NCI-H2107 treated with DMSO at 0.1 percent for 48 hours (cell line): Measurements from ENCODE around the gene MCOLN3.
"Not testable (repeated sequence)": the region's sequence is repeated elsewhere in the genome, so short reads cannot be mapped to it uniquely, and the experiment has no call there.

Experiments
- DNase-seq: peaks from one replicate; lab custom pipeline; 2025; ENCODE audit not compliant: unreplicated experiment; lab: John Stamatoyannopoulos, UW

Gene MCOLN3

DNA sequence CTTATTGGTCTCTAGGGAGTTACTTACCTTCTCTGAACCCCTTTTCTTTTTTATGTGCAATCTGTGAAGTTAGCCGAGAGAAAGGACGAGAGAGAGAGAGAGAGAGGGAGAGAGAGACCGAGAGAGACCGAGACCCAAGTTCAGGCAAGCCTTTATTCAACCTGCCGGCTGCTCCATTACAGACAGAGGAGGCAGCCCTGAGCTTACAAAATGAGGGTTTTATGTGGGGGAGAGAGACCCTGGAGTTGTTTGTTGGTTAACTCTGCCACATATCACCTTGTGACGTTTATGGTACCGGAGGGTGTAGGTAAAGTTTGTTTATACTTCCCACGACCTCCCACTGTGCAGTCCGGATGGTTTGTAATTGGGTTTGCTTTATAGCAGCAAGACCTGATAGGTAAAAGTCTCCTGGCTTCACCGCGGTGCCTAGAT lies 1.5 kb upstream of the MCOLN3 start:
- no peak for DNase-seq

DNA sequence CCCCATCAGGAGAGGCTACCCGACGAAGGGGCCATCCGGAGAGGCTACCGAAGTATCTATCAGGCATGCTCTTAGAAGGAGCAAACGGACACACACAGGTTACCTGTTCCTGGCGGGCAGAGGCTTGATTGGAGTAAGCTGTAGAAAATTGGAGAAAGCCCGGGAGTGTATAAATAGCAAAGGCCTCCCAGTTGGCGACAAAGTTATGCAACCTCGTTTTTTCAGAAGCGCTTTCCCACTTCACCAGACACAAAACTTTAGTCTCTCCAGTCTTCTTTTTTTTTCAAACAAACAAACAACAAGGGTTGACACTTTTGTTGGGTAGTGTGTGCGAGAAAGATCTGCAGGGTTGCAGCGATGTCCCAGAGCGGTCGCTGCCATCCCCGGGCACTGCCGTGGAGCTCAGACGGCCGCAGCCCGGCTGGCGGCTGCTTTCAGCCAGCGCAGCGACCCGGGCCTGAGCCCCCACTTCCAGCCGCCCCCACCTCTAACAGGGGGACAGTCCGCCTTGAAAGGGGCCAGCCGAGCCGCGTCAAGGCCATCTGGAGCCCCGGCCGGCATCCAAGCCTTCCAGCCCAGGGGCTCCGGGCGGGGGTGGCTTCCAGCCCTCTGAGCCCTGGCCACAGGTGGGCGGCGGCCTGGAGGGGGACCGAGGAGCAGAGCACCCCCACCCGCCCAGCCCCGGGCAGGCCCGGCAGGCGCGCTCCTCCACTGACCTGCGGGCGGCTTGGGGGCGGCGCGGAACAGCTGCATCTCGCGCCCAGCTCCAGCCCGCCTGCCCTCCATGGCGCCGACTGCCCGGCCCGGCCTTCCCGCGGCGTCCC lies 616 bp downstream of the MCOLN3 start:
- DNase-seq = peak; percentile 32

DNA sequence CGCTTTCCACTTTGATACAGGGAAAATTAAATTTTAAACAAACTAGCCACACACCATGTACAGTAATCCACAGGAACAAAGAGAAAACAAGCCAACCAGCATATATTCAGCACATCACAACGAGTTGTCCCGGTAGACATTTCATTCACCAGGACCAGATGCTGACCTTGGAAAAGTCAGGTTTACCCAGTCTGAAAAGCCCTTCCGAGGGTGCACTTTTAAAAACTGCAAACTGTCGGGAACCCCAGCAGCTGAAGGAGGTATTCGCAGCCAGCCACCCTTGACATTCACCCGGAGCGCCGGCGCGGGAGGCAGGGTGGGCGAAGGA lies 1.2 kb downstream of the MCOLN3 start:
- DNase-seq = no peak

DNA sequence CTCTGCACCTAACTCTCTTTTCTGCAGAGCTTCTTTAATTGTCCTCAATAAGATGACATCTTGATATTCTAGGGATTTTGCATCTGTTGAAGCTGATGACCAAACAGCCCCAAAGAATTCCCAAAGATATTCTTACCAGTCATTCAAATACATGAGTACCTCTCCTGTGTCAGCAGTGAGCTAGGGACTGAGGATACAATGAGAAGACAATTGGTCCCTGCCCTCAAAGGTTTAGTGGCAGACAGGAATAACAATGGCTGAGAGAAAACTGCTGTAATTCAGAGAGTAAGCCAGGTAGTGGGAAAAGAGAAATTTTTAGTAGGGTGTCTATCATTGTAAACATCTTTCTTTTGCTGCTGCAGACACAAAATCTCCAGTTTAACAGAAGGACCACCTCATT lies 5.9 kb downstream of the MCOLN3 start:
- no peak for DNase-seq

DNA sequence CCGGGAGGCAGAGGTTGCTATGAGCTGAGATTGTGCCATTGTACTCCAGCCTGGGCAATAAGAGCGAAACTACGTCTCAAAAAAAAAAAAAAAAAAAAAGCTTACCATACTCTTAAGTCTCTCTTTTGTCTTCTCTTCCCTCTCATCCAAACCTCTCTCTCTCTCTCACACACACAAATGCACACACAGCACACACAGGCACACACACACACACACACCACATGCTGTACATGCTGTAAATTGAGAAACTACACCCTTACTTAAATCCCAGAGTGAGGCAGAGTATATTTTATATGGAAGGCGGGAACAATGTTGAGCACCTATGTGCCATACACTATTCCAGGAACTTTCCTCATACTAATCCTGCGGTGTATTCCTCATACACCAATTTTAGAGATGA lies 6.5 kb downstream of the MCOLN3 start:
- no peak for DNase-seq

DNA sequence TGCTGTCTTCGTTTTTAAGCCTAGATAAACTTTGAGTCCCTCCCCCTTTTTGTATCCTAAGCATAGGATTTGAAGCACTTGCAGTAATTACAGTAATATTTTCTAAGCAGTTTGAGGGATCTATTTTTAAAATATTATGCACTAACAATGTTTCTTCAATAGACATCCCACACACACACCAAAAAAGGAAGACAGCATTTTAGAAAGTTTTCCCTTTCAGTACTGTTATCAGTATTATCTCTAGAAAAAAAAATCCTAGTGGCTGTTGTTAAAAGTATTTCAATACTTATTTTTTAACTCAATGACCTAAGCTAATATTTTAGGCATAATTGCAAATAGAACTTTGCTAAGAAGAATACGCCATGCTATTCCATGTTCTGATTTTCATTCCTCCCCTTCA lies 15.1 kb downstream of the MCOLN3 start:
- no peak for DNase-seq

DNA sequence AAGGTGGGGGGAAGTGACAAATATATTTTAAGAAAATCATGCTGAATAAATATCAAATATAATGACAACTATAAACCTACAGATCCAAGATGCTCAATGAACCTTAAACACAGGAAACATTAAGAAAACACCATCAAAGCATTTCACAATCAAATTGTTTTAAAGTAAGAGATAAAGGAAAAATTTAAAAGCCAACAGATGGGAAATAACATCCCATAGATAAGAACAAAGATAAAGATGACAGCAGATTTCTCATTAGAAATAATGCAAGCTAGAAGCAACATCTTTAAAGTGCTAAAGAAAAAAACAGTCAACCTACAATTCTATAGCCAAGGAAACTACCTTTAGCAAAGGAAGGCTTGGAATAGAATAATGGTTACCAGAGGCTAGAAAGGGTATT lies 17.8 kb downstream of the MCOLN3 start:
- no peak for DNase-seq

DNA sequence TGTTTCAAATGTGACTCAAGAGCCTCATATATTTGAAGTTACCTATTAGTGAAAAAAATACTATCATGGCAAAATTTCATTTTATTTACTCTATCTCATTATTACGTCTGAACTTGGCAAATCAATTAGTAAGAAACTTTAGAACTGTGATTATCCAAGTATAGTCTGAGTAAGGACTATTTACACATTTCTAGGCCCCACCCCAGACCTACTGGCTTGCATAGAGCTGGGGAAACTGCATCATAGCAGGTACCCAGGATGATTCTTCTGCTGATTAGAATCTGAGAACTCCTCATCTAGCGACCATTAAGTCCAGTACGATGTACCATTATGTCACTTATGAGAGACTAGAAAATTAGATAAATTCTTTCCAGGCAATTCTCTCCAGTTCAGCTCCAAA lies 20.1 kb downstream of the MCOLN3 start:
- DNase-seq = no peak

DNA sequence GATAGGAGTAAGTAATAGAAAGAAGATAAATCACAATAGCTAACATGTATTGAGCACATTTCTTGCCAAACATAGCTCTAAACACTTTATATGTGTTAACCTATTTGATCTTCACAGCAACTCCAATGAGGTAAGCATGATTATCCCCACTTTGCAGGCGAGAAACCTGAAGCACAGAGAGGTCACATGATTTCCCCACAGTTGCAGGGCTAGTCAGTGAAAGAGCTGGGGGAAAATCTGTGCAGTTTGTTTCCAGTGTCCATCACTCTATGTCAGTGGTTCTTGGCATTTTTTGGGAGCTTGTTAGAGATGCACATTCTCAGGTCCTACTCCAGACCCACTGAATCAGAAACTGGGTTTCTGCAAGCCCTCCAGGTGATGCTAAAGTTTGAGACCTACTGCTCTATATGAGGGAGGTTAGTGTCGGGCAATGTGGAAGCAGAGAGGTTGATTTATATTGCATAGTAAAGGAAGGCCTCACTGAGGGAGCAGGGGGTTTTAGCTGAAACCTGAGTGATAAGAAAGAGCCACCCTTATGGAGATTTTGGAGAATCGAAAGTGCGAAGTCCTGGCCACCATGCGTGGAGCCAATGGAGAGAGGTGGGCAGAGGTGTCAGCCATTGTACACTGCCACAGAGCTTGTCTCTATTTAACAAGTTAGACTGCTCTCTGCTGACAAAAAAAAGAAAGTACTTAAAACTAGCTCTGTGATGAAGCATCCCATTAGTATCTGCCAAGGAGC lies 20.9 kb downstream of the MCOLN3 start:
- DNase-seq = peak; percentile 49

DNA sequence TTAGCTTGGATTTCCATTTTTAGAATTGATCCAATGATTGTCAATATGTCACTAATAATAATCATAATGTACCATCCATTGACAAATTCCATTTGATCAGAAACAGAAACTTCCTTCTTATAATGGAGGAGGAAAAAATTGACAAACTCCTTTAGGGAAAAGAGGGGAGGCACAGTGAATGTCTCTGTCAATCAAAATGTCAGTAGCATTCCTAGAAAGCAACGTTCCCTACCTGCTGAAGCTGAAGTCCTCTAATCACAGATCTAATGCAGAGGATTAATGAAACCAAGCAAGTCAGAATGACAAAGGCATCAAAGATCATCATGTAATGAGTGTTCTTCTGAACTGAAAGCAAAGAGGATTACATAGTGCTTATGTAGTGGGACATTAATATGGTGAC lies 22.4 kb downstream of the MCOLN3 start:
- DNase-seq = no peak

DNA sequence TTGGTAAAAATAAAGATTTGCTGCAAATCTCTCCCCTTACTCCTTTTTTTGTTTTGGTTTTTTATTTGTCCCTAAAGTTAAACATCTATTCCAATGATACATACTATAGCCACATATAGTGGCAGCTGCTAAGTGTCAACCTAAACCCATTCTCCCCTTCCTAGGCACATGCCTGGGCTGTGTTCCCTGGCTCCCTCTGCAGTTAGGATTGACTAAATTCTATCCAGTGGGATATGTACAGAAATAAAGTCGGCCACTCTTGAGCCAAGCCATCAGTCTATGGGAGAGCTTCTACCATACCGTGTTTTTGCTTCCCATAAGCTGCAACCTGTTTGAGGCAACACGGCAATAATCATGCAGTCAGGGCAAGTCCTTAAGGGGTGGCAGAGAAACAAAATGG lies 23.6 kb downstream of the MCOLN3 start:
- no peak for DNase-seq

DNA sequence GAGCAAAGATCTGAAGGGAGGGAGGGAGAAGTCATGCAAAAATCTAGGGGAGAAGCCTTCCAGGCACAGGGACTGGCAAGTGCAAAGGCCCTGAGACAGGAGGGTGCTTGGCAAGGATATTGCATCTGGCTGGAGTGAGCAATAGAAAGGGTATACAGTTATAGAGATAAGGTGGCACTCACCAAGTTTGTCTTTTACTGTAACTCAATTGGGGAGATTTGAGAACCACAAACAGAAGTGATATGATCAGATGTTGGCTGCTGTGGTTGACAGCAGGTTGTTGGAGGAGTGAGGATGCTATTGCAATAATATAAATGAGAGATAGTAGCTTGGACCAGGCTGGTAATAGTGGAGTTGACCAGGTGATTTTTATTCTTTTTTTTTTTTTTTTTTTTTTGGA lies 25.6 kb downstream of the MCOLN3 start:
- DNase-seq = no peak

DNA sequence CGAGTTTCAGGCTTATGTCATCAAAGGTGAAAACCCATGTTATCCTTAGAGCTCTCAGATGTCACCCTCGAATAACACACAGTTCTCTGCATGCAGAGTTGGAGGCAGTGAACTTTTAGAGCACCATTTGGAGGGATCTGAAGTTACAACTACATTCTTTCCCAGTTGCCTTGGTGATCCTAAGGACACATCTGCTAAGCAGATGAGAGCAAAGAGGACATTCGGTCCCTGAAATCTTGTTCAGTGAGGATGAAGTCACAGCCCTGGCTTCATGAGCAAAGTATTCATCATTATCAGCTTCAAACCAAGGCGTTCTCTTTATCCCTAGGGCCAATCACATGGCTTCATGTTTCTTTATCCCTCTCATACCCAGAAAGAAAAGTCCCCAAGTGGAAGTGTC lies 28.3 kb downstream of the MCOLN3 start:
- DNase-seq = no peak

DNA sequence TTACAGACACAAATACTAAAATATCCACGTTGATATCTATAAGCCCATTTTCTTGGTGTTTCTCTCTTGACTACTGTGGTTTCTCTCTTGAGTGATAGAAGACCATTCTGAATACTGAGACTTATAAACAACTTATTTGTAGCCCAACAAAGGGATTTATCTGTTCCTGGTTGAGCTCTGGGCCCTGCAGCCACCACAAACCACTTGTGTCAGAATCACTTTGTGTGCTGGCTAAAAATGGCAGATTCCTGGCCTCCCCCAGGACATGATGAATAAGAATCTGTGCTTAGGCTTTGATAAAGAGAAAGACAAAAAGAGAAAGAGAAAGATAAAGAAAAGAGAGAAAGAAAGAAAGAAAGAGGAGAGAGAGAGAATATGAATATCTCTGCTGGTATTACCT lies 32.5 kb downstream of the MCOLN3 start:
- DNase-seq = no peak

DNA sequence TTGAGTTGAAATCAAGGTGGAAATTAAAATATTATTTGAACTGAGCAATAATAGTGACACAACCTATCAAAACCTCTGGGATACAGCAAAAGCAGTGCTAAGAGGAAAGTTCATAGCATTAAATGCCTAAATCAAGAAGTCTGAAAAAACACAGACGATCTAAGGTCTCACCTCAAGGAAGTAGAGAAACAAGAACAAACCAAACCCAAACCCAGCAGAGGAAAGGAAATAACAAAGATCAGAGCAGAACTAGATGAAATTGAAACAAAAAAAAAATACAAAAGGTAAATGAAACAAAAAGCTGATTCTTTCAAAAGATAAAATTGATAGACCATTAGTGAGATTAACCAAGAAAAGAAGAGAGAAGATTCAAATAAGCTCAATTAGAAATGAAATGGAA lies 42.7 kb downstream of the MCOLN3 start:
- DNase-seq = not testable (repeated sequence)

DNA sequence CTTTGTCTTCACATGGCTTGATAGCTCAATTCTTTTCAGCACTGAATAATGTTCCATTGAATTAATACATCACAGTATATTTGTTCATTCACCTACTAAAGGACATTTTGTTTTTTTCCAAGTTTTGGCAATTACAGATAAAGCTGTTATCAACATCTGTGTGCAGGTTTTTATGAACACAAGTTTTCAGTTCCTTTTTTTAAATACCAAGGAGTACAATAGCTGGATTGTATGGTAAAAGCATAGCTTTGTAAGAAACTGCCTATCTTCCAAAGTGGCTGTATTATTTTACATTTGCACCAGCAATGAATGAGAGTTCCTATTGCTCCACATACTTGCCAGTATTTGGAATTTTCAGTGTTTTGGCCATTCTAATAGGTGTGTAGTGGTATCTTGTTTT lies 46.6 kb downstream of the MCOLN3 start:
- no peak for DNase-seq

DNA sequence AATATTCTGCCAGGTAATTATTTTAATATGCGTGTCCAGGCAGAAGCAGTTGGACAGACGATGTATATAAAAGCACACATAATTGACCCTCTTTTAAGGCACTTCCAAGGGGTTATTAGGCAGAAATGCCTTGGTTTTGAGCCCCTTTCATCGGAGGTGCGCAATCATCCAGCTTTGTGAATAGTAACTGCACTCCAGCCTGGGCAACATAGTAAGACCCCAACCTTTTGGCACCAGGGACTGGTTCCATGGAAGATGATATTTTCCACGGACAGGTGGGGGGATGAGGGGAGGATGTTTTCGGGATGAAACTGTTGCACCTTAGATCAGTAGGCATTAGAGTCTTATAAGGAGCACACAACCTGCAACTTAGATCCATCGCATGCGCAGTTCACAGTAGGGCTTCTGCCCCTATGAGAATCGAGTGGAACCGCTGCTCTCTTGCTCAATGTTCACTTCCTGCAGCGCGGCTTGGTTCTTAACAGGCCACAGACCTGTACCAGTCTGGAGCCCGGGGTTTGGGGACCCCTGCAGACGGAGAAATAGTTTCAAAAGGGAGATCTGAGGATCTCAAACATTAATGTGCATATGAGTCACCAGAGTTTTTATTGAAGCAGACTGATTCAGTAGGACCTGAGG lies 49.5 kb downstream of the MCOLN3 start:
- DNase-seq = no peak

DNA sequence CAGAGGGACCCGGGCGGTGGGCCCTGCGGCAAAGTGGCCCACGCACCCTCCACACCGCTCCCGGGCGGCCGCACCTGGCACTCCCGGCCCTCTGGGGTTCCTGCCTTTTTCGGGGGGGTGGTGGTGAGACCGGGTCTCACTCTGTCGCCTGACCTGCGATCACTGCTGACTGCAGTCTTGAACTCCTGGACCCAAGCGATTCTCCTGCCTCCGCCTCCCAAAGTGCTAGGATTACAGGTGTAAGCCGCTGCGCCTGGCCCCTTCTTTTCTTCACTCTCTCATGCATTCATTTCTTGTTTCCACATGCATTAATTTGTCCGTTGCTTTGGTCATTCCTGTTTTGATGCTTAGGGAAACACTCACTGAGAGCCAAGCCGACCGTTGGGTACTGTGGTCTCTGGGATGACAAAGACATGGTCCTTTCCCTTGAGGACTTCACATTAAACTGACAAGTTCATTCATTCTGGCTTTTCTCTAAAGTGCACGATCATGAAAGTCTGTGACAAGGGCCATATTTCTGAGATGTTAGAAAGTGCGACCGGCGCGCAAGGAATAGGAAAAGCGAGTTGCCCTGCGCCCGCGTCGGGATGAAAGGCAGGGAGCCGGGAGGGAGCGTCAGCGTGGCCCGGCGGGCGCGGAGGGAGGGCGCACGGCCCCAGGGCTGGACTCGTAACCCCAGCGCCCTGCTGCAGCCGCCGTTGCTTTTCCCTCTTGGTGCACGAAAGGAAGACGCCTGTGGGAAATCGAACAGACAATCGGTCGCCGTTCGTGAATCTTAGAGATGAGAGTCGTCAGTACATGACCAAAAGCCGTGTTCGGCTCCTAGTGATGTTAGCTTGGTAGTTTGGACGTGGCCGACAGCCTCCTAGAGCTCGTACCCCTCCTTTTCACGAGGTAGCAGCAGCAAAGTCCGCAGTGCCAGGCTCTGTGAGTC lies 50.4 kb downstream of the MCOLN3 start:
- DNase-seq = no peak

DNA sequence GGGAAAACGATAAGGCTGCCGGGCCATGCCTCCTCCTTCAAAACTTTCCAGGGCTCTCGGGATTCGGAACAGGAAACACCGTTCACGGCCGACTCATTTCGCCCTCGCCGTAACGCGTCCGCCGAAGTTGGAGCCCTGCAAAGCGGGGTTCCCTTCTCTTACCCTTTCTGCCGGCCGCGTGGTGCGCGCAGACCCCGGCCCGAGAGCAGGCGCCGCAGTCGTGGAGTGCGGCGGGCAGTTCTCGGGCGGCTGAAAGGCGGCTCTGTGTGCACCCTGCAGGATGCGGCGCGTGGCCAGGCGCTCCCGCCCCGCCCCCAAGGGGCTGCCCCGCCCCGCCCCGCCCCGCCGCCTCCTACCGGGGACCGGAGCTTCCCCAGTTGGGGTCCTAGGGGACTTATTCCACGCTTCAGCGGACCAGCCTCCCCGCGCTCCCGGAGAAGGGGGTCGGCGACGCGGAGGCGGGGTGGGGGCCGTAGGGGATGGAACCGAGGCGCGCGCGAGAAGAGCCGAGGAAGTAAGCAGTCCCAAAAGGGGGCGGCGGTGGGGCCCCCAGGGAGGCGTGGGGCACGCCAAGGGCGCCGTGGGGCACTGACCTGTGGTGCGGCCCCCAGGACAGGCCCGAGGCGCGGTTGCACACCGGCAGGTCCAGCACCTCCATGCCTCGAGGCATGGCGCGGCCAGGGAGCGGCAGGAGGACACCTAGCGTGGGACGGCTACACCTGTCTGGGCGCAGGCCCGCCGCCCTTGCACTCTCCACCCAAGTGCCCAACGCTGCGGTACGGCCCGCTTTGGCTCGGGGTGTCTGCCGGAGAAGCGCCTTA lies 51.2 kb downstream of the MCOLN3 start, which contains the start of gene MCOLN2:
Gene MCOLN2 (minus strand): TSS at position 268 of the 821 bp plus-strand sequence. CDS start 241 bp downstream, at position 27.
- no peak for DNase-seq
